LNCAP (cell line): ENCODE measurements around the gene JUN.

Experiments used
- TF ChIP-seq, protein P1 (sequence below): fragments of 450-650 bp; IDR thresholded peaks from 2 replicates; pipeline ENCODE4 v1.5.1; 2017; ENCODE audit warnings: mild to moderate bottlenecking

Gene JUN

DNA sequence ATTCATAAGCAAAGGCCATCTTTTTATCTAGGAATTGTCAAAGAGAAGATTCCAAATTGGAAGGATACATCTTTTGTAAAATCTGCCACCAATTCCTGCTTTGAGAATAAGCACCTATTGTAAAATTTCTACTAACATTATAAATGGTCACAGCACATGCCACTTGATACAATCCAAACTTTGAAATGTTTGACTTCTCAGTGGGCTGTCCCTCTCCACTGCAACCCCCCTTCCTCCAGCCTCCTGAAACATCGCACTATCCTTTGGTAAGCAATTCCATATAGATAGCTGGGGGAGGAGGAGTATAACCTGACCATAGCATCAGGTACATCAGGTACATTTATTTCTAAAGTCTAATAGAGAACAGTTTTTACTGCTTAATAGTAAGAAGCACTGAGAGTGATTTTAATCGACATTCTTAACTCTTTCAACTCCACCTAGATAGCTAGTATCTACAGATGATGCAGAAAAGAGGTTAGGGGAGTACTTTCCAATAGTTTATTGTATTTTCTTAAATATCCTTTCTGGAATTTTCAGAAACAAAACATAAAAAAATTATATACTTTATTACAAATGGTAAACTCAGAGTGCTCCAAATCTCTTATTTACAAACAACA lies 2.9 kb downstream of the JUN start:
- TF ChIP-seq, protein P1, sequence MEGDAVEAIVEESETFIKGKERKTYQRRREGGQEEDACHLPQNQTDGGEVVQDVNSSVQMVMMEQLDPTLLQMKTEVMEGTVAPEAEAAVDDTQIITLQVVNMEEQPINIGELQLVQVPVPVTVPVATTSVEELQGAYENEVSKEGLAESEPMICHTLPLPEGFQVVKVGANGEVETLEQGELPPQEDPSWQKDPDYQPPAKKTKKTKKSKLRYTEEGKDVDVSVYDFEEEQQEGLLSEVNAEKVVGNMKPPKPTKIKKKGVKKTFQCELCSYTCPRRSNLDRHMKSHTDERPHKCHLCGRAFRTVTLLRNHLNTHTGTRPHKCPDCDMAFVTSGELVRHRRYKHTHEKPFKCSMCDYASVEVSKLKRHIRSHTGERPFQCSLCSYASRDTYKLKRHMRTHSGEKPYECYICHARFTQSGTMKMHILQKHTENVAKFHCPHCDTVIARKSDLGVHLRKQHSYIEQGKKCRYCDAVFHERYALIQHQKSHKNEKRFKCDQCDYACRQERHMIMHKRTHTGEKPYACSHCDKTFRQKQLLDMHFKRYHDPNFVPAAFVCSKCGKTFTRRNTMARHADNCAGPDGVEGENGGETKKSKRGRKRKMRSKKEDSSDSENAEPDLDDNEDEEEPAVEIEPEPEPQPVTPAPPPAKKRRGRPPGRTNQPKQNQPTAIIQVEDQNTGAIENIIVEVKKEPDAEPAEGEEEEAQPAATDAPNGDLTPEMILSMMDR: no peak

DNA sequence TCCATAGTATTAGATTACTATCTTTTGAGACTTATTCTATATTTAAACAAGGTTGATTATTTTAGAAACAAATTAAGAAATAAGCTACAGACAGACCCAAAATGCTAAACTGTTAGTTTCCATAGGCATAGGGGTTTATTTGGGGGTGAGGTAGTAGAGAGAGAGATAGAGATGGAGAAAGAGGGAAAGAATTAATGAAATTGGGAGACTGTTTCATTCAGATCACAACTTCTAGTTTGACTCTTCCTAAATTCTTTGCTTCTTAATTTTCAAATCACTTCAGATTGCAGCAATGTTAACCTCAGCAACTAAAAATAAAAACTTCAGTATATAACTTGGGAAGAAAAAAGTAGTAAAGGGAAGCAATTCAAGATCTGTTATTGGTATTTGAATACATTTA lies 3.4 kb downstream of the JUN start:
- TF ChIP-seq, protein P1: no peak

DNA sequence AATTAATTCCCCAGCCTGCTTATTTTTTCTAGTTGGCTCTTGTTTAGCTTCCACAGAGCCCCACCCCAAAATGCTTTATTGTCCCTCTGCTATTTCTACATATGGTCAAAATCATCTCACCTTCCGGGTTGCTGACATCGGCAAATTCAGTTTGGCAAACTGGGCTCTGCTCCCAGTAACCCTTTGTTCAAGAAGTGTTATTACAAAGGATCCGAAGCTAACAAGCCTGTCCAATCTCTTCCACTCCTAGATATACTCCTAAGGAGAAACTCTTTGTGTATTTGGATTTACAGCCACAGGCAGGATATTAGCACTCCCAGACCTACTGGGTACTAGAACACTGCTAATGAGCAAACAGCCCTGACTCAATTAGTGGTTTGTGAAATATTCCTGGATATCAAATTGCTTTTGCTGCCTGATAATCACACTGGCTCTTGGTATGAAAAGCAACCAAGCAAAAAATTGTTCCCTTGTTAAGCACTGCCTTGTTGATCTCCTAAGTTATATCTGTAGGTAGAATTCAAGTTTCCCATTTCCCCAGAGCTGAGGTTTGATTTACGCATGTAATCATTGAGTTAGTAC lies 4.0 kb downstream of the JUN start:
- TF ChIP-seq, protein P1: no peak

DNA sequence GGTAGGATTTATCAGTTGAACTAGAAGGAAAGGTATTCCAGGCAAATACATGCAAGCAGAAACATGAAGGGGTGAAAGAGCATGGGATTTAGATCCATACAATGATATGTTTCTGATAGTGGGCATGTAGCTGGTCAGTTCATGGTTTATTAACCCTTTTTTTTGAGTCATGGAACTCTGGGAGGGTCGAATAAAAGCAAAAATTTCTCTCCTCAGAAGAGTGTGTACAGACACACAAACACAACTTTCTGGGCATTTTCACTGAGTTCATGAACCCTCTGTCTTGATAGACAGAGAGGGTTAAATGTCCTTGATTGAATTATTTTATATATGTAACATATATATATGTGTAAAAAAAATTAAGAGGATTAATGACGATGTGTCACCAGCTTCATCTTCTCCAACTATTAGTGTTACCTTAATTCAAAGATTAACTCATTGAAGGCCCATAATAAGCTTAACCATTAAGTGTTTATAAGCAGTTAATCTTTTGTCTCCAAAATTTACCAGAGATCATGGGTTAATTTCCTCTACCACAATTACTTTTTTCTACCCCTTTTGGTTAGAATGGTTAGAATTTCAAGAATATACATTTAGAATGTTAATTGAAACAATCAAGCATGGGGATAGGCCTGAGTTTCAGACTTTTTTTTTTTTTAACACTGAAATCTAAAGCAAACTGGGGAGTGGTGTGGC lies 4.6 kb downstream of the JUN start:
- TF ChIP-seq, protein P1: no peak

DNA sequence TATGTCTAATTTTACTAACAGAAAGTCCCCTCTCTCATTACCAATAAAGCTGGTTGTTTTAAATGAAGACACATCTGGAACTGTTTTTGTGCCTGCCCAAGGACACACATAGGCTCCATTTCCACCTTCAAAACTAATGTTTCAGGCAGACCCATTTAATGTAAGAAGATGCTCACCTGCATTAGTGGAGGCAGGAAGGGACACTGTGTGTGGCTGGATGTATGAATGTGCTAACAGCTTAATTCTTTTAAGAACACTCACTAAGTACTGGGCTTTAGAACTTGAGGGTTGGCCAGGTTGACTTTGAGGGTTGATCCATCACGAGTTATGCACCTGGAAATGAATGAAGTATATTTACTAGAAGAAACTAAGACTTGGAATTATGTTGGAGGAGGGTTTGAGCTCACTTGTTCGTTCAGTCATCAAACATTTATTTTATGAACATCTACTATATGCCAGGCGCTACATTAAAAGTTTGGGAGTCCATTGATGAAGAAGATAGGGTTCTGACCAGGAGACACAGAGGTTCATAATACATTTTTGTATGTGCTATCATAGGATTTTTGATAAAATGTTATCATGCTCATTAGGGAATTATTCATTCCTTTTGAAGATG lies 5.4 kb downstream of the JUN start:
- TF ChIP-seq, protein P1: no peak

DNA sequence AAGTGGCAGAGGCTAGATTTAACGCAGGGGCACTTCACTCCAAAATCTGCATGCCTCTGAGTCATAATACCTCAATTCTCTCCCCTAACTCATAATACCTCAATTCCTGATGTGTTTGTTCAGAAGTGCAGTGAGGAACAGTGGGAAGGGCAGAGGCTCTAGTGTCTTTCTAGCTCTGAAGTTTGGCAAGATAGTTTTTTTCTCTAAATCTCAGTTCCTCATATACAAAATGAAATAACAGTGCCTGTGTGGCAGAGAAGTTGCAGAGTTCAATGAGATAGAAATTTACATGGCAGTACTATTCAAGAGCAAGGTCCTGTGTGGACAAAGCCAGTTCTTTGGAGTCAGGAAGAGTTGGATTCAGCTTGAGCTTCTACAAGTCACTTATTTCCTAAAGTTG lies 9.8 kb downstream of the JUN start:
- TF ChIP-seq, protein P1: no peak

DNA sequence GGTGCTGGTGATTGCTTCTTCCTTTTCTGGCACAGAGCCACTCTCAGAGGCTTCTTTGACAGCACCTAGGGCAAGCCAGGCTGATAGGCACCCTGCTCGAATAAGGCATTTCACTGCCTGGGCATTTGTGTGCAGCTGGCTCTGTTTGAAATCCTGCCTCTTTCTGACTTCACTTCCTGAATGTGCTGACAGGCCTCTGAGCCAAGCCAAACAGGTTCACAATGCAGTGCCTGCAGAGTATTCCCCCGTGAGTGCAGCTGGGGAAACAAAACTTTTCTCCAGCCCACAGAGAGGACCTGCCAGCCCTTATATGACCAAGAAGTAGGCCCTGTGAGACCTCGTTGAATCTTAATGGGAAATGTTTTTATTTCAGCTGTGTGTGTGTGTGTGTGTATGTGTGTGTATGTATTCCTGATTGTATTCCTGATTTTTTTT lies 10.4 kb downstream of the JUN start:
- TF ChIP-seq, protein P1: no peak
